GM21717 (cell line): ENCODE measurements around the gene TRIM17.

Source experiments
- ATAC-seq: cut with Tn5 transposase; IDR thresholded peaks from one replicate; pipeline ENCODE4 v1.9.1; 2021; ENCODE audit warnings: mild to moderate bottlenecking, moderate library complexity; ENCODE audit not compliant: unreplicated experiment

TRIM17 gene

GRCh38 chr1:228358039-228358763 is 58.5 kb downstream of the TRIM17 start:
- no peak for ATAC-seq
